Activated CD8-positive, alpha-beta memory T cell treated with anti-CD3 and anti-CD28 coated beads for 36 hours (primary cell): ENCODE measurements around the gene KRTAP2-3. TPM values are rescaled to one million over a fixed set of nuclear protein-coding genes. Genes with fewer than 3 reads are reported as not detected.
"Not testable (repeated sequence)": the region's sequence is repeated elsewhere in the genome, so short reads cannot be mapped to it uniquely, and the experiment has no call there.

ENCODE experiments used
- CTCF ChIA-PET: fragments of 350-600 bp; sonication (Branson Sonifier 250); formaldehyde crosslinking; loops from one replicate; lab custom pipeline; 2021; ENCODE audit warnings: antibody characterized with exemption; lab: Charles Lee
- POLR2A ChIA-PET: fragments of 350-600 bp; sonication (Branson Sonifier 250); formaldehyde crosslinking; loops from one replicate; lab custom pipeline; 2021; ENCODE audit warnings: antibody characterized with exemption; lab: Charles Lee
- total RNA-seq, 2 experiments: library from RNA; stranded (reverse); gene quantifications; one replicate each; pipeline ENCODE4 v1.2.3, GENCODE V29; 2021

The KRTAP2-3 gene
- total RNA-seq, 2 experiments from 2014 or later, result not detected

GRCh38 chr17:41071606-41072360 is 11.9 kb upstream of the KRTAP2-3 start:
- ChIA-PET POLR2A (no interaction called here), CTCF (no interaction called here)

GRCh38 chr17:41069031-41069430 is 9.1 kb upstream of the KRTAP2-3 start:
- POLR2A ChIA-PET, result no interaction called here
- CTCF ChIA-PET, result no interaction called here

- CTCF ChIA-PET, result no interaction called here
- POLR2A ChIA-PET, result no interaction called here
These were observed 7.4 kb upstream of the KRTAP2-3 start for GRCh38 chr17:41067281-41067680.

- ChIA-PET POLR2A (no interaction called here), CTCF (no interaction called here)
These were observed 6.1 kb upstream of the KRTAP2-3 start, which contains the start of gene KRTAP2-4 for GRCh38 chr17:41065829-41066624. TSS of gene KRTAP2-4 (minus strand) at chr17:41065879. CDS start at chr17:41065845, 34 bp downstream.

GRCh38 chr17:41065016-41065689 is 5.2 kb upstream of the KRTAP2-3 start:
- CTCF ChIA-PET, POLR2A ChIA-PET: not testable (repeated sequence)

GRCh38 chr17:41064301-41064700 is 4.4 kb upstream of the KRTAP2-3 start:
- CTCF ChIA-PET, result no interaction called here
- POLR2A ChIA-PET, result no interaction called here

- ChIA-PET POLR2A (no interaction called here), CTCF (no interaction called here)
These were observed 3.5 kb upstream of the KRTAP2-3 start for GRCh38 chr17:41063449-41063848.

GRCh38 chr17:41061964-41062363 is 2.0 kb upstream of the KRTAP2-3 start:
- ChIA-PET CTCF (no interaction called here), POLR2A (no interaction called here)

- POLR2A ChIA-PET, CTCF ChIA-PET: not testable (repeated sequence)
These were observed 450 bp downstream of the KRTAP2-3 start for GRCh38 chr17:41059276-41060051.

GRCh38 chr17:41058741-41059140 is 1.2 kb downstream of the KRTAP2-3 start:
- ChIA-PET POLR2A (no interaction called here), CTCF (no interaction called here)

- POLR2A ChIA-PET, result no interaction called here
These were observed 2.4 kb downstream of the KRTAP2-3 start for GRCh38 chr17:41057547-41057946.

GRCh38 chr17:41055130-41055529 is 4.8 kb downstream of the KRTAP2-3 start, which contains the start of gene KRTAP2-2:
TSS of gene KRTAP2-2 (minus strand) at chr17:41055230. CDS start at chr17:41055211, 19 bp downstream.
- CTCF ChIA-PET, POLR2A ChIA-PET: not testable (repeated sequence)

More at GRCh38 chr17:41057547-41057946, 2.4 kb downstream of the KRTAP2-3 start:
- CTCF ChIA-PET, result no interaction called here

- POLR2A ChIA-PET, CTCF ChIA-PET: not testable (repeated sequence)
These were observed 5.4 kb downstream of the KRTAP2-3 start for GRCh38 chr17:41054556-41054955.

- CTCF ChIA-PET, result no interaction called here
- POLR2A ChIA-PET, result no interaction called here
These were observed 5.9 kb downstream of the KRTAP2-3 start for GRCh38 chr17:41054025-41054424.

GRCh38 chr17:41052566-41052965 is 7.3 kb downstream of the KRTAP2-3 start:
- ChIA-PET CTCF (no interaction called here), POLR2A (no interaction called here)

GRCh38 chr17:41049110-41049509 is 10.8 kb downstream of the KRTAP2-3 start:
- ChIA-PET CTCF (no interaction called here), POLR2A (no interaction called here)

- POLR2A ChIA-PET, result no interaction called here
These were observed 11.5 kb downstream of the KRTAP2-3 start for GRCh38 chr17:41048441-41048840.

GRCh38 chr17:41046735-41047465 is 13.0 kb downstream of the KRTAP2-3 start, which contains the start of gene KRTAP2-1:
TSS of gene KRTAP2-1 (minus strand) at chr17:41047316. CDS start at chr17:41047267, 49 bp downstream.
- POLR2A ChIA-PET, CTCF ChIA-PET: not testable (repeated sequence)

More at GRCh38 chr17:41048441-41048840, 11.5 kb downstream of the KRTAP2-3 start:
- CTCF ChIA-PET, result no interaction called here
